Embryonic facial prominence (tissue), 1 donor: ENCODE measurements around the gene MICAL2.

Experiments used
- DNase-seq: peaks from one replicate; pipeline ENCODE4 v3.0.0-alpha.2; 2016; ENCODE audit errors: extremely low spot score

Gene MICAL2

DNA sequence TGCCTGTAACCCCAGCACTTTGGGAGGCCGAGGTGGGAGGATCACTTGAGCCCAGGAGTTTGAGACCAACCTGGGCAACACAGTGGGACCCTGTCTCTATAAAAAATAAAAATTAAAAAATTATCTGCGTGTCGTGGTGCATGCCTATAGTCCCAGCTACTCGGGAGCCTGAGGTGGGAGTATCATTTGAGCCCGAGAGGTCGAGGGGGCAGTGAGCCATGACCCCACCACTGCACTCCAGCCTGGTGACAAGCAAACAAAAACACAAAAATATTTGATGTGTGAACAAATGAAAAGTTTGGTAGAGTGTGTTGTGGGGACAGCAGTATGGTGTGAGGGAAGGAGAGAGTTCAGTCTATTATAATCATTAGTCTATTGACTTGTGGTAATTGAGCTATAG is 176.2 kb downstream of the MICAL2 start:
- no peak for DNase-seq

DNA sequence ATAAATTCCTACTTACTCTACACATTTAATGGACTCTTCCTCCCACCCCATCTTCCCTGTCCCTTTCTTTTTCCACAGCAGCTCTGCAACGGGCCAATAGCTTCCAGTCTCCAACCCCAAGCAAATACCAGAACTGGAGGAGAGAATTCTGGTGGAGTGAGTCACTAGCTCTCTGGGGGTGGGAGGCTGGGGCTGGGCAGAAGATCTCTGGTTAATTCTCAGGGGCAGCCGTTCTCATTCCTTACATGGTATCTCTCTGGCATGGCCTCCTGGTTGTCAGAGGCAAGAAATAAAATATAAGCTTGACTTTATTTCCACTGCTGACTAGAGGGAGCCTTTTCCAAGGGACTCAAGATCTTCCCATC is 176.6 kb downstream of the MICAL2 start:
- DNase-seq = no peak

DNA sequence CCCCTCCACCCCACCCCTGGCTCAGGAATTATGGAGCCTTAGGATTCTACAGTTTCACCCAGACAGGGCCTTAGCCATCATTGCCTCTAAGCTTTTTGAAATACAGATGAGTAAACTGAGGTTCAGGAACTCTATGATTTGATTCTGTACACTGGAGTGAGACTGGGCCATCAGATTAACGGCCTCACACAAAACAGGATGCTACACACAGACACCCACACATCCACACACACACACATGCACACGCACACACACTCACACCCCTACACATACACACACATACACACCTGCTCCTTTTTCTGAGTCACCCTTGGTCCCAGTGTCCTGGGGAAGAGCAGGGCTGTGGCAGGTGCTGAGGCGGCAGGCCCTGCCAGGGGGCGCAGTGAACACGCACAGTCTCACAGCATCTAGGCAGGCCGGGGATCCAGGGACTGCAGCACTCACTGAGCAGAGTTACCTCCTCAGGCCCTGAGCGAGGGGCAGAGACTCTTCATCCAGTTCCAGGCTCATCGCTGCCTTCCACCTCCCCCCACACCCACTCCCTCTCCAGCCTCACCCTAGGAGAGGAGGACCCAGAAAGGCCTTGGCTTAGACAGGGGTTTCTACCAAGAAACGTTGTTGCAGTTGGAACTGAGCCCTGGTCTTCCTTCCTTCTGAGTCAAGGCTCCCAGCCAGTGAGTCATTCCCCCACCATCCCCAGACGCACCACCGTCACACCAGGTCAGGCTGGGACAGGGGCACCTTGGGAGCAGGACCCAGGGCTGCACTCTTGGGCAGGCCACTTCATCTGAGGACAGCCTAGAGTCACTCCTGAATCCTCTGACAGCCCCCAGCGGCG is 177.2 kb downstream of the MICAL2 start:
- no peak for DNase-seq

DNA sequence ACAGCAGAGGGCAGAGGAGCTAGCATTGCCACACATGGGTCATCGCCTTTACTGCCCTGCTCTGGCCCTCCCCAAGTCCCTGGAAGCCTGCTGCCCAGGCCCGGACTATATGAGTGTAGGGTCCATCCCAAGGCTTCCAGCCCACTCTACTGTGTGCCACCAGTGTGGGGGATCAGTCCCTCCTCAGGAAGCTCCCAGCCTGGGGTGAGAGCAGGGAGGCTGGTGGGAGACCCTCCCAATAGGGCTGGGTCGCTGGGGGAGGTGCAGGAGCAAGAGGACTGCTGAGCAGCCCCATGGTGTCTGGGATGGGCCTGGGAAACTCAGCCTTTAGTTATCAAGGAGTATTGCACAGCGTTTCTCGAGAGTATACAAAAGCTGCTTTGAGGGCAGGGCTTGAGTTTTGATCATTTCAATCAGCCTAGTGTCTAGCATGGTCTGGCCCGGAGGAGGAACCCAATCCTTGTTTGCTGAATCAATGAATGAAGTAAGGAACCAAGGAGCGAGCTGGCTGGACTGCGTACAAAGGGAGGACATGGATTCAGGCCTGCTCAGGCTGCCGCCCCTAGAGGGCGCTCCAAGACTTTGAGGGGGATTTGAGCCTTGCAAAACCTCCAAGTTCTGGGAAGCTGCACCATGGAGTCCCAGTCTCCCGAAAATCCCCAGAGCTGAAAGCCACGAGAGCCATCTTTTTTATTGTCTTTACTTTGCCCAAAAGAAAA is 178.0 kb downstream of the MICAL2 start:
- no peak for DNase-seq

DNA sequence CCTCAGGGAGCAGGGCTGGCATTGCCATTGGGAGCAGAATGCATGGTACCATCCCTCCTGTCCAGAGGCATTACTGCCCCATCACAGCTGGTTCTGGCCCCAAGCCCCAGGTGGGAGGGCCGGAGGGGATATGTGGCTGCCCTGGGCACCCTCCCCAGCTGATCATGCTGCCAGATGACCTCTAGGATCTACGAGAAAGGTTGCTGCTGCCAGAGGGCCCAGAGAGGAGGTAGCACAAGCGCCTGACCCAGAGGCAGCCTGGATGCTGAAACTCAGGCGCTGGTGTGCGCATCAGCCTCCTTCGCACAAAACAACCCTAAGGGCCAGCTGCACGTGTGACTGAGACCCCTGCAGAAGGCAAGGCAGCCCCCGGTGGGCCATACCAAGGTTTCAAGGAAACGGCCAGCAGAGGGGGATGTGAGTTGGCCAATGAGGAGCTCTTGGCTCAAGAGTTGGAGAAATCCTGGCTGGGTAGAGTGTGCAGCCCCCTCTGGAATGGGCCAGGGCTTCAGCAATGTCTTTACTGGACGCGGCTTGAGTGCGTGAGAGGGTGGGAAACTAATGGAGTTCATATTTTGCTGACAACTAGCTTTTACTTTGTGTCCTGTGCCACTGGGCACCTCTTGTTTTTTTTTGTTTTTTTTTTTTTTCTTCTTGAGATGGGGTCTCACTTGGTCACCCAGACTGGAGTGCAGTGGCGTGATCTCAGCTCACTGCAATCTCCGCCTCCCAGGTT is 178.7 kb downstream of the MICAL2 start:
- no peak for DNase-seq

DNA sequence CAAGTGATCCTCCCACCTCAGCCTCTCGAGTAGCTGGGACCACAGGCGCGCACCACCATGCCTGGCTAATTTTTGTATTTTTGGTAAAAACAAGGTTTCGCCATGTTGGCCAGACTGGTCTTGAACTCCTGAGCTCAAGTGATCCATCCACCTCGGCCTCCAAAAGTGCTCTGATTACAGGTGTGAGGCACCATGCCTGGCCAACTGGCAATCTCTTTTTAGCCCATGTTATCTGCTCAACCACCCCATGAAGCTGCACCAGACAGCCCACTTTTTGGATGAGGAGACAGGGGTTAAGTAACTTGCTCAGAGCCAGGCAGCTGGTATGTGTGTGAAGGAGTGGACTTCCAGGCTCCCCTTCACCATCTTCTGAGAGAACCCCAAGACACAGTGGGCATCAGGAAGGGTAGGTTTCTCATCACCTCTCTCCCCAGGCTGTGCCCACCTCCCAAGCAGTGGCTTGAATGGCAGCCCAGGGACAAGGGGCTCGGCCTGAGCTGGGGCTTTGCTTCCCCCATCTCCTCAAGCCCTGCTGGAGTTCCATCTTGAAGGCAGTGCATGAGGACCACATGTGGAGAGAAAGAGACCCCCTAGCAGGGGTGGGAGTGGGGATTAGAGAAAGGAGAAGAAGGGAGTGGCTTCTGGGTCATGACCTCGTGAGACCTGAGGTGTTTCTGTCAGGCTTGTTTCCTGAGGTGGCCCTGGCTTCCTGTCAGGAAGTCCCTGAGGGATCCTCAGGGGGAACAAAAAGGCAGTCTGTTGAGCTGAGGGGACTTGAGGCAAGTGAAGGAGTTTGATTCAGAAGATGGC is 179.5 kb downstream of the MICAL2 start:
- DNase-seq = no peak

DNA sequence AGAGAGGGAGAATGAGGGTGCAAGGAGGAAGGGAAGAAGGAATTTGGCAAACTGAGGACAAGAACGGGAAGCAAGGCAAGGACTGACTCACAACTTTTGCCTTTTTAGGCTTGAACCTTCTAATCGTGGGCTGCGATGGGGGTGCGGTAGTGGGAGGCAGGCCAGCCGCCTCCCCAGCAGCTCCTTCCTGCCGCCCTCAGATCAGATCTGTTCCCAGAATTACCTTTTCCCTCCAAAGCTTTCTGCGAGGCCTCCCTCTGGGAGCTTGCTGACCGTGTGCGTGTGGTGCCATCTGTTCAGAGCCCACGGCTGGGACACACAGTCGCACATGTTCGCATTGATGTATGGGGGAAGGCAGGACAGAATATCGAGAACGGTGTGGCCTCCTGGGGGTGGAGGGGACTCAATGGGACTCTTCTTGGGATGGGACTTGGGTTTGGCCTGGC is 180.1 kb downstream of the MICAL2 start:
- no peak for DNase-seq

DNA sequence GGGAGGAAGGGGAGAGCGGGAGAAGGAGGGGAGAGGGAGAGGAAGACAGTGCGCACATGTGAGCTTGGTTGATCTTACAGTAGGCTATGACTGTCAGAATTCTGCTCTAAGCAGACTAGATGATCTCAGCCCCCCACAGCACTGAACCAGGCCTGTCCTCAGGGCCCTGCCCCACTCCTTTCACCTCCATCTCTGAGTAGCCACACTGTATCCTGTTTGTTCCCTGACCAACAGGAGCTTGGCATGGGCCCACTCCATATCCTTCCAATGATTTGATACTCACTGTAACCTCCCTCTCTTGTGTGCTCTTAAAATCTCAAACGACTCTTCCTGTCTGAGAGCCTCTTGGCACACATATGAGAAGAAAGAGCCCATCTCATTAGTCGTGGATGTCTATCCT is 180.9 kb downstream of the MICAL2 start:
- no peak for DNase-seq

DNA sequence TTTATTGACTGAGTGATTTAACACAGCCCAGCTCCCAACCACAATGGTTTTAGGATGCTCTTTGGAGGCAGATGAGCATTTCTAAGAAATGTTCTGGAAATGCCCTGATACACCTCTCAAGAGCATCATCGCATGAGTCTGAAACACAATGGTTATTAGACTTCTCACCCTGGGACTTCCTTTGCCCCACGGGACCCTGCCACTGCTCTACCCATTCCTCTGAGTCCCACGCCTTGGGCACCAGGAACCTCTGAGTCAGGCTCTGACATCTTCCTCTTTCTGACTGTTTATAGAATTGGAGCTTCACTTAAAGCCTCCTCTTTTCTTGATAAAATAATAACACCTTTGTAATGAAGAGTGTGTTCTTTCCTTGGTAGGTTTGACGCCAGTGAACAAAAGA is 181.4 kb downstream of the MICAL2 start:
- DNase-seq = no peak

DNA sequence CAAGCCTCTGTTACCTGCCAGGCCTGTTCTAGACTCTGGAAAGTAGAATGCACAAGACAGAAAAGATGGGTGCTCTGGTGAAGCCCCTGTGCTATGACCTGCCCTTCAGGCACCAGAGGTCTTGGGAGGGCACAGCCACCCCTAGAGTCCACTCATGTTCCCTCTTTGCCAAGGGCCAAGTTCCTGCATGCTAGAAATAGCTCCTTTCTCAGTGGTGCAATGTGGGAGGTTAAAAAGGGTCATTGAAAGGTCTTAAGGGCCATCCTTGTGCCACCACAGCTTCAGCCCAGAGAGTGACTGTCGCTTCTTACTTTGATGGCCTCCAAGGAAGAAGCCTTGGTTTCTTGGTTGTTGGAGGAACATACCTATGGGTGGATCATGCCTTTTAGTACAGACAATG is 182.4 kb downstream of the MICAL2 start:
- DNase-seq = no peak

DNA sequence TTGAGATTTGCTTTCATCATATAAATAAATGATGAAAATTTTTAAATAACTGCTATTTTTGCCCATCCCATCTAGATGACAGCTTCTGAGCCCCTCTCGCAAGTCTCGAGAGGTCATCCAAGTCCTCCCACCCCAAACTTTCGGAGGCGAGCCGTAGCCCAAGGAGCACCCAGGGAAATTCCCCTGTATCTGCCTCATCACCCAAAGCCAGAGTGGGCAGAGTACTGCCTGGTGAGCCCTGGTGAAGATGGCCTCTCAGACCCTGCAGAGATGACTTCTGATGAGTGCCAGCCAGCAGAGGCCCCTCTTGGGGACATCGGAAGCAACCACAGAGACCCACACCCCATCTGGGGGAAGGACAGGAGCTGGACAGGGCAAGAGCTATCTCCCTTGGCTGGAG is 183.1 kb downstream of the MICAL2 start:
- no peak for DNase-seq

DNA sequence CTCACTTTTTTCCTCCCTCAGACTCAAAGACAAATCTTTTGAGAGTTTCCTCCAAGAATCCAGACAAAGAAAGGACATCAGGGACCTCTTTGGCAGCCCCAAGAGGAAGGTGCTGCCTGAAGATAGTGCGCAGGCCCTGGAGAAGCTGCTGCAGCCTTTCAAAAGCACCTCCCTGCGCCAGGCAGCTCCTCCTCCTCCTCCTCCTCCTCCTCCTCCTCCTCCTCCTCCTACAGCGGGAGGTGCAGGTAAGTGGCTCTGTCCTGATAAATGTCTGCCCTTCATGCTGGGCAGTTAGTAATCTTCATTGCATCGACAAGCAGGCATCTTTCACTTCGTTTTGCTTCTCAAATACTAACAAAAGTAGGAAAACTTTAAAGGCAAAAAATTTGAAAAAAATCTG is 184.2 kb downstream of the MICAL2 start:
- DNase-seq = no peak

DNA sequence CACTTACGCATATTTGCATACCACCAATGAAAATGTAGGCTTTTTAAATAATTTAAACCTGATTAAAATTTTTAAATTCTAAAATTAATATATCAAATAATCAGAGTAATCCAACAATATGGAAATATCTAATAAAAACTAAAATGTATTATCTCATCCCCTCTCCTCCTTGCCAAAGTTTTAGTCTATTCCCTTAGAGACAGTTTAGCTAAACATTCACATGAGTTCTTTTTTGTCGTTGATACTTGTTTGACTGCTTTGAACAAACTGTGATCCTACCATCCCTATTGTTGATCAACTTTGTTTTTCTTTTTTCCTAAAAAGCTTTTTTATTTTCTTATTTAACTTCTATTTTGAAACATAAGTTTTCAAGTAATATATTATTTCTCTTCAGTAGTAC is 185.6 kb downstream of the MICAL2 start:
- DNase-seq = no peak

DNA sequence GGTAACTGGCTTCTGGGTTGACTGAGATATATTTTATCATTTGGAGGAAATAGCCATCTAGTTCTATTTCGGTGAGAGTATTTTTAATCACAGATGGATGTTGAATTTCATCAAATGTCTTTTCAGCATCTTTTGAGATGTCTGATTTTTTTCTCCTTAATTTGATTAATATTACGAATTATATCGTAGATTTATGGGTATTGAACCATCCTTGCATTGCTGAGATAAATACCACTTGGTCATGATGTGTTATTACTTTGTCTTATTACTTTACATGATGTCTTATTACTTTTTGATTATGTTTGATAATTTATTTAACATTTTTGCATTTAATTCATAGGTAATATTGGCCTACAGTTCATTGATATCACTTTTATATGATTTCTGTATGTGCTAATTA is 188.2 kb downstream of the MICAL2 start:
- no peak for DNase-seq

DNA sequence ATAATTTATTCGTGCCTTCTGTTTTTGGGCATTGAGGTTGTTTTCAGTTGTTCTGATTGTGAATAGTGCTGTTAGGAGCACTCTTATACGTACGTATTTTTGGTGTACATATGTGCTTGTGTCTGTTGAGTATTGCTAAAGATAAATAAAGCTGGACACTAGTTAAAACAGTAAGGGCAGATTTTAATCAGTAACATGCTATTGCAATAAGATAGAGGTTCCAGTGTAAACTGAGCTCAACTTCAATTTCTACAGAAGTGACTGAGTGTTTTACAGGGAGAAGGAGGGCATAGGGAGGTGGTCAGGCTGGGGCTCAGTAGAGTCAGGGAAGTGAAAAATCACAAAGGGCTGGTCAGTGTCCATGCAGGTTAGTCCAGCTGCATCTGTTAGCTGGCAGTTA is 191.0 kb downstream of the MICAL2 start:
- no peak for DNase-seq

DNA sequence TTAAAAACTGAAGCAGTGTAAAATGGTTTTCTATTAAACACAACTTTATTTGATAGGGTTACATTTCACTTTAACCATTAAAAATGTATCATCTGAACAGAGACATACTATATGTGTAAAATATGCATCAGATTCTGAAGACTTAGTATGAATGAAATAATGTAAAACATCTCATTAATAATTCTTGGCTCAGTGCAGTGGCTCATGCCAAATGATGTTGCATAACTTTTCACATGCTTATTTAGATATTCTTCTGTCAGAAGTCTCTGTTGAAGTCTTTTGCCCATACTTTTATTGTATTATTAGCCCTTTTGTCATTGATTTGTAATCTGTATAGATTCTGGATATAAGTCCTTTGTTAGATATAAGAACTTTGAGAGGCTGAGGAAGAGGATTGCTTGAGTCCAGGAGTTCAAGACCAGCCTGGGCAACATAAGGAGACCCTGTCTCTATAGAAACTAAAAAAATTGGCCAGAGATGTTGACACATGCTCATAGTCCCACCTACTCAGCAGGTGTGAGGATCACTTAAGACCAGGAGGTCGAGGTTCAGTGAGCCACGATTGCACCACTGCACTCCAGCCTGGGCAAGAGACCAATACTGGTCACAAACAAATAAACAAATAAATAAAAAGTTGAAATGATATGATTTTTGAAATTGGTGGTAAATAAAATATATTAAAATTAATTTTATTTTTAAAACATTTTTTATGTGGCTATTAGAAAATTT is 193.2 kb downstream of the MICAL2 start:
- no peak for DNase-seq

DNA sequence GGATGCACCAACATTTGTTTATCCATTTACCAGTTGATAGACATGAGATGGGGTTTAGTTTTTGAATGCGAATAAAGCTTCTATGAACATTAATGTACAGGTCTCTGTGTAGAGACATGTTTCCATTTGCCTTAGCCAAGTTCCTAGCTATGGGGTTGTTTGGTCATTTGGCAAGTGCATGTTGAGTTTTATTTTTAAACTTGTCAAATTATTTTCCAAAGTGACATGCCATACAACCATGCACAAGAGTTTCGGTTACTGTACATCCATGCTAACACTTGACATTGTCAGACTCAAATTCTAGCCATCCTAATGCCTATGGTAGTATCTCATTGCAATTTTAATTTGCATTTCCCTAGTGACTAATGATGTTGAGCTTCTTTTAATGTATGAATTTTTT is 196.4 kb downstream of the MICAL2 start:
- DNase-seq = no peak

DNA sequence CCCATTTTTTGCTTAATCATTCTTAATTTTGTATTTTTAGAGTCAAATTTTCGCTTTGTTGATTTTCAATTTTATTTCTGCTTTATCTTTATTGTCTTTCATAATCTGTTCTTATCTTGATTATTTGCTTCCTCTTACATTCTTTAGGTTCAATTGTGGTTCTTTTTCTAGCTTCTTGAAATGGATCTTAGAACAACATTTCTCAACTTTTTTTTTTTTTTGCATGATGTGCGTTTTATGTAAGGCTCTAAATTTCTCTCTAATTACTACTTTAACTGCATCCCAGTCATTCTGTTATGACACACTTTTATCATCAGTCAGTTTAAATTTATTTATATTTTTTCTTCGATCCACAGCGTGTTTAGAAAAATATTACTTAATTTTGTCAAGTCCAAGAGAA is 201.7 kb downstream of the MICAL2 start:
- DNase-seq = no peak
